Fibroblast of pulmonary artery (primary cell): ENCODE data around the gene PRAMEF1.

Experiments used
- DNase-seq: peaks from one replicate; pipeline ENCODE4 v3.0.0-alpha.2; 2010; ENCODE audit warnings: low read depth
- H3K4me3 ChIP-seq: replicated peaks from 2 replicates; pipeline ENCODE4 v1.5.1; 2011; ENCODE audit warnings: low read depth, mild to moderate bottlenecking, control low read depth, low read length, moderate library complexity
- CTCF ChIP-seq: IDR thresholded peaks from 2 replicates; pipeline ENCODE4 v1.5.1; 2011; ENCODE audit warnings: mild to moderate bottlenecking, control low read depth, low read length, inconsistent platforms; ENCODE audit errors: missing control alignments

Gene PRAMEF1

GRCh38 chr1:12769031-12769430 lies 22.2 kb upstream of the PRAMEF1 start:
- no peak overlapping the region for H3K4me3 ChIP-seq
- no peak for TF ChIP-seq CTCF
- no peak for DNase-seq

GRCh38 chr1:12769976-12770505 lies 21.2 kb upstream of the PRAMEF1 start:
- H3K4me3 ChIP-seq = no peak overlapping the region
- no peak for DNase-seq
- no peak for TF ChIP-seq CTCF

GRCh38 chr1:12770620-12771019 lies 20.6 kb upstream of the PRAMEF1 start:
- no peak for TF ChIP-seq CTCF
- no peak for DNase-seq
- no peak overlapping the region for H3K4me3 ChIP-seq

GRCh38 chr1:12771186-12771585 lies 20.0 kb upstream of the PRAMEF1 start:
- DNase-seq = no peak
- H3K4me3 ChIP-seq = no peak overlapping the region
- no peak for TF ChIP-seq CTCF

- no peak overlapping the region for H3K4me3 ChIP-seq
- no peak for DNase-seq
- no peak for TF ChIP-seq CTCF
Measured at GRCh38 chr1:12772520-12772919, 18.7 kb upstream of the PRAMEF1 start.

- DNase-seq = no peak
- TF ChIP-seq CTCF = no peak
Measured at GRCh38 chr1:12773438-12773837, 17.8 kb upstream of the PRAMEF1 start, which contains the start of gene PRAMEF12. Gene PRAMEF12, plus strand, starts transcription at chr1:12773738. Its CDS starts 1,130 bp downstream, at chr1:12774868.

GRCh38 chr1:12774801-12775345 lies 16.3 kb upstream of the PRAMEF1 start:
- H3K4me3 ChIP-seq = no peak overlapping the region
- no peak for DNase-seq
- no peak for TF ChIP-seq CTCF

More at GRCh38 chr1:12773438-12773837, 17.8 kb upstream of the PRAMEF1 start, which contains the start of gene PRAMEF12:
- no peak within 1 kb of the TSS for H3K4me3 ChIP-seq
